ENCODE measurements around the gene UGGT2.

- TF ChIP-seq EZH2 (IDR thresholded peaks at IDR 0.05; ENCODE audit: insufficient read depth, poor library complexity, severe bottlenecking) (no peak), EZH2phosphoT487 (IDR thresholded peaks at IDR 0.05; ENCODE audit: insufficient read depth, low read depth) (no peak)
Measured at GRCh38 chr13:95771905-95772304, 281.3 kb downstream of the UGGT2 start.

Data from GM23248 (cell line).